ENCODE data around the gene COL8A2. TPM values are rescaled to one million over a fixed set of nuclear protein-coding genes. Genes with fewer than 3 reads are reported as not detected.

The COL8A2 gene
- polyA plus RNA-seq, 3 donors, result 1.6 to 1.9 (median 1.8) TPM

GRCh38 chr1:36115200-36115669 lies 9.8 kb downstream of the COL8A2 start:
- DNase-seq, result no peak

GRCh38 chr1:36114371-36114770 lies 10.7 kb downstream of the COL8A2 start:
- no peak for DNase-seq

- no peak for DNase-seq
These were observed 12.2 kb downstream of the COL8A2 start for GRCh38 chr1:36112823-36113222.

- no peak for DNase-seq
These were observed 13.9 kb downstream of the COL8A2 start for GRCh38 chr1:36111151-36111550.

GRCh38 chr1:36109041-36109679 lies 15.9 kb downstream of the COL8A2 start:
- no peak for DNase-seq

- no peak for DNase-seq
These were observed 16.7 kb downstream of the COL8A2 start for GRCh38 chr1:36108314-36108713.

GRCh38 chr1:36107394-36107793 lies 17.6 kb downstream of the COL8A2 start:
- DNase-seq, result no peak

- no peak for DNase-seq
These were observed 18.8 kb downstream of the COL8A2 start for GRCh38 chr1:36106269-36106668.

GRCh38 chr1:36101546-36101945 lies 23.5 kb downstream of the COL8A2 start:
- DNase-seq, result no peak

- DNase-seq, result no peak
These were observed 24.6 kb downstream of the COL8A2 start for GRCh38 chr1:36100376-36100775.

- DNase-seq, result peak; percentile 66
These were observed 25.2 kb downstream of the COL8A2 start for GRCh38 chr1:36099681-36100341.

- DNase-seq, result no peak
These were observed 26.2 kb downstream of the COL8A2 start for GRCh38 chr1:36098650-36099365.

GRCh38 chr1:36097693-36098585 lies 27.1 kb downstream of the COL8A2 start:
- no peak for DNase-seq

GRCh38 chr1:36096500-36097432 lies 28.3 kb downstream of the COL8A2 start:
- DNase-seq, result no peak

- no peak for DNase-seq
These were observed 29.1 kb downstream of the COL8A2 start for GRCh38 chr1:36095760-36096405.

GRCh38 chr1:36094621-36095061 lies 30.4 kb downstream of the COL8A2 start:
- no peak for DNase-seq

GRCh38 chr1:36093929-36094328 lies 31.1 kb downstream of the COL8A2 start:
- no peak for DNase-seq

- DNase-seq, result no peak
These were observed 31.8 kb downstream of the COL8A2 start for GRCh38 chr1:36093226-36093625.

- no peak for DNase-seq
These were observed 32.2 kb downstream of the COL8A2 start for GRCh38 chr1:36092798-36093185.

- no peak for DNase-seq
These were observed 32.7 kb downstream of the COL8A2 start for GRCh38 chr1:36092166-36092797.
